Measurements from ENCODE around the gene FBXL14.

DNA sequence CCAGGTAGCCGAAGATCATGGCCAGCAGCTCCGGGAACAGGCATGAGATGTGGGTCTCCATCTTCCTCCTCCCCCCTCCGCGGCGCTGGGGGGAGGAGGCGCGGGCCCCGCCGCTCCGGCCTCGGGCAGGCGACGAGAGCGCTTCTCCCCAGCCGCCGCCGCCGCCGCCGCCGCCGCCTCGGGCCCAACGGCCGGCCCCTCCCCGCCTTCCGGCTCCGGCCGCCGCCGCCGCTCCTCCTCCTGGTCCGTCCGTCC is 448 bp downstream of the FBXL14 start:
- TF ChIP-seq, protein P1, sequence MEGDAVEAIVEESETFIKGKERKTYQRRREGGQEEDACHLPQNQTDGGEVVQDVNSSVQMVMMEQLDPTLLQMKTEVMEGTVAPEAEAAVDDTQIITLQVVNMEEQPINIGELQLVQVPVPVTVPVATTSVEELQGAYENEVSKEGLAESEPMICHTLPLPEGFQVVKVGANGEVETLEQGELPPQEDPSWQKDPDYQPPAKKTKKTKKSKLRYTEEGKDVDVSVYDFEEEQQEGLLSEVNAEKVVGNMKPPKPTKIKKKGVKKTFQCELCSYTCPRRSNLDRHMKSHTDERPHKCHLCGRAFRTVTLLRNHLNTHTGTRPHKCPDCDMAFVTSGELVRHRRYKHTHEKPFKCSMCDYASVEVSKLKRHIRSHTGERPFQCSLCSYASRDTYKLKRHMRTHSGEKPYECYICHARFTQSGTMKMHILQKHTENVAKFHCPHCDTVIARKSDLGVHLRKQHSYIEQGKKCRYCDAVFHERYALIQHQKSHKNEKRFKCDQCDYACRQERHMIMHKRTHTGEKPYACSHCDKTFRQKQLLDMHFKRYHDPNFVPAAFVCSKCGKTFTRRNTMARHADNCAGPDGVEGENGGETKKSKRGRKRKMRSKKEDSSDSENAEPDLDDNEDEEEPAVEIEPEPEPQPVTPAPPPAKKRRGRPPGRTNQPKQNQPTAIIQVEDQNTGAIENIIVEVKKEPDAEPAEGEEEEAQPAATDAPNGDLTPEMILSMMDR (conservative IDR thresholded peaks at IDR 0.05; ENCODE audit: low read depth, low read length): no peak
- TF ChIP-seq EZH2 (IDR thresholded peaks at IDR 0.05; ENCODE audit: borderline replicate concordance, low read depth, low read length, poor library complexity, severe bottlenecking): no peak
